HG03520 (cell line): ENCODE data around the gene GLTPD2.

Source experiments
- ATAC-seq: cut with Tn5 transposase; IDR thresholded peaks from one replicate; pipeline ENCODE4 v1.9.1; 2021; ENCODE audit warnings: mild to moderate bottlenecking, moderate library complexity; ENCODE audit not compliant: unreplicated experiment

The GLTPD2 gene

GRCh38 chr17:4788807-4789700, at the start of gene GLTPD2:
TSS of gene GLTPD2 (plus strand) at chr17:4788964. CDS start at chr17:4789012, 48 bp downstream.
- no peak for ATAC-seq

- ATAC-seq = no peak
These were observed 49.4 kb upstream of the GLTPD2 start, which contains the start of the genes CXCL16 and ZMYND15 for GRCh38 chr17:4739122-4740024. TSS of gene CXCL16 (minus strand) at chr17:4739928. CDS start at chr17:4739339, 589 bp downstream. TSS of gene ZMYND15 (plus strand) at chr17:4739833. CDS start at chr17:4740549, 716 bp downstream.

GRCh38 chr17:4740025-4740351, 48.8 kb upstream of the GLTPD2 start:
- ATAC-seq = no peak

GRCh38 chr17:4740584-4740983, 48.2 kb upstream of the GLTPD2 start:
- ATAC-seq = no peak

- ATAC-seq = no peak
These were observed 47.2 kb upstream of the GLTPD2 start for GRCh38 chr17:4741544-4741943.

- no peak for ATAC-seq
These were observed 46.6 kb upstream of the GLTPD2 start for GRCh38 chr17:4742133-4742532.

- no peak for ATAC-seq
These were observed 46.1 kb upstream of the GLTPD2 start for GRCh38 chr17:4742629-4743028.

GRCh38 chr17:4743216-4743615, 45.5 kb upstream of the GLTPD2 start:
- ATAC-seq = no peak

GRCh38 chr17:4743898-4744297, 44.9 kb upstream of the GLTPD2 start:
- no peak for ATAC-seq

- ATAC-seq = no peak
These were observed 43.5 kb upstream of the GLTPD2 start for GRCh38 chr17:4744999-4745969.

- no peak for ATAC-seq
These were observed 40.9 kb upstream of the GLTPD2 start for GRCh38 chr17:4747847-4748246.

GRCh38 chr17:4748686-4749085, 40.1 kb upstream of the GLTPD2 start:
- ATAC-seq = no peak

GRCh38 chr17:4750606-4751005, 38.2 kb upstream of the GLTPD2 start:
- no peak for ATAC-seq

- no peak for ATAC-seq
These were observed 36.8 kb upstream of the GLTPD2 start for GRCh38 chr17:4751932-4752331.

- no peak for ATAC-seq
These were observed 35.4 kb upstream of the GLTPD2 start for GRCh38 chr17:4753392-4753791.

GRCh38 chr17:4759776-4760236, 29.0 kb upstream of the GLTPD2 start:
- ATAC-seq = no peak

- ATAC-seq = no peak
These were observed 24.2 kb upstream of the GLTPD2 start for GRCh38 chr17:4764595-4764994.

- no peak for ATAC-seq
These were observed 22.6 kb upstream of the GLTPD2 start for GRCh38 chr17:4766201-4766600.

- no peak for ATAC-seq
These were observed 22.0 kb upstream of the GLTPD2 start for GRCh38 chr17:4766723-4767122.

- no peak for ATAC-seq
These were observed 20.5 kb upstream of the GLTPD2 start for GRCh38 chr17:4768298-4768697.
